ENCODE results near the gene NAT14. TPM values are rescaled to one million over a fixed set of nuclear protein-coding genes. Genes with fewer than 3 reads are reported as not detected.

The NAT14 gene
- total RNA-seq, 1 experiment from 2014 or later: 93.1 TPM

DNA sequence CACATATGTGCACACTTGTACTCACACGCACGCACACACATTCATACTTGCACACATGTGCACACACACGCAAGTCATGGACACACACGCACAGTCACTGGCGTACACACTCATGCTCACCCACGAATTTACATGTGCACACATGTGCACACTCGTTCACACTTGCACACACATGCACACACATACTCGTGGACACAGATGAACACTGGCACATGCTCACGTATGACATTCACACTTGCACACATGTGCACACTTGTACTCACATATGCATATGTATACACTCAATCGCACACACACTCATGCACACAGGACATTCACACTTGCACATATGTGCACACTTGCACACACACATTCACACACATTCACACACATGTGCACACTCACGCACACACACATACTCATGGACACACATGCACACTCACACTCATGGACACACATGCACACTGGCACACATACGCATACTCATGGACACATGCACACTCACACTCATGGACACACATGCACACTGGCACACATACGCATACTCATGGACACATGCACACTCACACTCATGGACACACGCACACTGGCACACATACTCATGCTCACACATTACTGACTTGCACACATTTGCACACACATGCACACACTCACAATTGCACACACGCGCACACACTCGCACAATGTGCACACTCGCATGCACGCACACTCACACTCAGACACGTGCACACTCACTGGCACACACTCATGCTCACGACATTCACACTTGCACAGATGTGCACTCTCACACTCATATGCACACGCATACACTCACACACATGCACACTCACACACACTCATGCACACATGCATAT lies 42.4 kb downstream of the NAT14 start:
- in situ Hi-C loops (cut with HindIII; ENCODE audit: low pct_unique_long_range_greater_than_20kb, low sequenced_read_pairs) (no loop called here), intact Hi-C loops (cut with micrococcal nuclease; ENCODE audit: unreplicated experiment) (no loop called here)
- ATAC-seq (no peak), DNase-seq (ENCODE audit: low read depth, low spot score) (no peak)
- POLR2A ChIA-PET: interaction anchor here (0.5 kb wide), 1 partner anchor 97 kb away, joined by 4 read pairs; the partner anchor contains the start of gene ZNF784
- TF ChIP-seq, protein P1, sequence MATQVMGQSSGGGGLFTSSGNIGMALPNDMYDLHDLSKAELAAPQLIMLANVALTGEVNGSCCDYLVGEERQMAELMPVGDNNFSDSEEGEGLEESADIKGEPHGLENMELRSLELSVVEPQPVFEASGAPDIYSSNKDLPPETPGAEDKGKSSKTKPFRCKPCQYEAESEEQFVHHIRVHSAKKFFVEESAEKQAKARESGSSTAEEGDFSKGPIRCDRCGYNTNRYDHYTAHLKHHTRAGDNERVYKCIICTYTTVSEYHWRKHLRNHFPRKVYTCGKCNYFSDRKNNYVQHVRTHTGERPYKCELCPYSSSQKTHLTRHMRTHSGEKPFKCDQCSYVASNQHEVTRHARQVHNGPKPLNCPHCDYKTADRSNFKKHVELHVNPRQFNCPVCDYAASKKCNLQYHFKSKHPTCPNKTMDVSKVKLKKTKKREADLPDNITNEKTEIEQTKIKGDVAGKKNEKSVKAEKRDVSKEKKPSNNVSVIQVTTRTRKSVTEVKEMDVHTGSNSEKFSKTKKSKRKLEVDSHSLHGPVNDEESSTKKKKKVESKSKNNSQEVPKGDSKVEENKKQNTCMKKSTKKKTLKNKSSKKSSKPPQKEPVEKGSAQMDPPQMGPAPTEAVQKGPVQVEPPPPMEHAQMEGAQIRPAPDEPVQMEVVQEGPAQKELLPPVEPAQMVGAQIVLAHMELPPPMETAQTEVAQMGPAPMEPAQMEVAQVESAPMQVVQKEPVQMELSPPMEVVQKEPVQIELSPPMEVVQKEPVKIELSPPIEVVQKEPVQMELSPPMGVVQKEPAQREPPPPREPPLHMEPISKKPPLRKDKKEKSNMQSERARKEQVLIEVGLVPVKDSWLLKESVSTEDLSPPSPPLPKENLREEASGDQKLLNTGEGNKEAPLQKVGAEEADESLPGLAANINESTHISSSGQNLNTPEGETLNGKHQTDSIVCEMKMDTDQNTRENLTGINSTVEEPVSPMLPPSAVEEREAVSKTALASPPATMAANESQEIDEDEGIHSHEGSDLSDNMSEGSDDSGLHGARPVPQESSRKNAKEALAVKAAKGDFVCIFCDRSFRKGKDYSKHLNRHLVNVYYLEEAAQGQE (IDR thresholded peaks at IDR 0.05; ENCODE audit: insufficient read depth in 1 of 2, low read depth in 2 of 2, low read length in 1 of 2): no peak
- TF ChIP-seq TCF7L2 (IDR thresholded peaks at IDR 0.05; ENCODE audit: low read depth, low read length) (no peak), POLR2AphosphoS5 (IDR thresholded peaks at IDR 0.05; ENCODE audit: low read depth, low read length) (no peak), SIN3A (IDR thresholded peaks at IDR 0.05; ENCODE audit: borderline replicate concordance, insufficient read depth, low read depth, low read length) (no peak)
- TF ChIP-seq, protein P2, sequence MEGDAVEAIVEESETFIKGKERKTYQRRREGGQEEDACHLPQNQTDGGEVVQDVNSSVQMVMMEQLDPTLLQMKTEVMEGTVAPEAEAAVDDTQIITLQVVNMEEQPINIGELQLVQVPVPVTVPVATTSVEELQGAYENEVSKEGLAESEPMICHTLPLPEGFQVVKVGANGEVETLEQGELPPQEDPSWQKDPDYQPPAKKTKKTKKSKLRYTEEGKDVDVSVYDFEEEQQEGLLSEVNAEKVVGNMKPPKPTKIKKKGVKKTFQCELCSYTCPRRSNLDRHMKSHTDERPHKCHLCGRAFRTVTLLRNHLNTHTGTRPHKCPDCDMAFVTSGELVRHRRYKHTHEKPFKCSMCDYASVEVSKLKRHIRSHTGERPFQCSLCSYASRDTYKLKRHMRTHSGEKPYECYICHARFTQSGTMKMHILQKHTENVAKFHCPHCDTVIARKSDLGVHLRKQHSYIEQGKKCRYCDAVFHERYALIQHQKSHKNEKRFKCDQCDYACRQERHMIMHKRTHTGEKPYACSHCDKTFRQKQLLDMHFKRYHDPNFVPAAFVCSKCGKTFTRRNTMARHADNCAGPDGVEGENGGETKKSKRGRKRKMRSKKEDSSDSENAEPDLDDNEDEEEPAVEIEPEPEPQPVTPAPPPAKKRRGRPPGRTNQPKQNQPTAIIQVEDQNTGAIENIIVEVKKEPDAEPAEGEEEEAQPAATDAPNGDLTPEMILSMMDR (IDR thresholded peaks at IDR 0.05): no peak
- Histone ChIP-seq H3K27me3 (ENCODE audit: control insufficient read depth, insufficient read depth, low read length) (no peaks in the 10 kb centered on the region), H3K9me3 (ENCODE audit: control insufficient read depth, insufficient read depth, low read depth, low read length) (no peaks in the 10 kb centered on the region), H3K4me1 (ENCODE audit: control insufficient read depth, insufficient read depth, low read length) (peaks cover 20% of the 10 kb centered on the region), H3K4me3 (ENCODE audit: low read depth in 2 of 2, low read length in 2 of 2) (no peak overlapping the region), H3K36me3 (ENCODE audit: control insufficient read depth, insufficient read depth, low read length) (no peaks in the 10 kb centered on the region), H3K27ac (ENCODE audit: low read length) (no peak overlapping the region)
- no TSS peak for BruUV-seq (replicated peaks)
- CTCF ChIA-PET: no interaction called here

- H3K9me3 ChIP-seq (ENCODE audit: control insufficient read depth, insufficient read depth, low read depth, low read length): no peaks in the 10 kb centered on the region
These were observed 43.2 kb downstream of the NAT14 start for GRCh38 chr19:55528030-55528803.

More at GRCh38 chr19:55528030-55528803, 43.2 kb downstream of the NAT14 start:
- no TSS peak for BruUV-seq (replicated peaks)
- intact Hi-C loops (cut with micrococcal nuclease; ENCODE audit: unreplicated experiment): no loop called here
- Histone ChIP-seq H3K4me3 (ENCODE audit: low read depth in 2 of 2, low read length in 2 of 2) (no peak overlapping the region), H3K27me3 (ENCODE audit: control insufficient read depth, insufficient read depth, low read length) (no peaks in the 10 kb centered on the region), H3K36me3 (ENCODE audit: control insufficient read depth, insufficient read depth, low read length) (no peaks in the 10 kb centered on the region), H3K4me1 (ENCODE audit: control insufficient read depth, insufficient read depth, low read length) (peaks cover 20% of the 10 kb centered on the region), H3K27ac (ENCODE audit: low read length) (no peak overlapping the region)
- POLR2A ChIA-PET: interaction anchor here (0.5 kb wide), 1 partner anchor 96 kb away, joined by 4 read pairs; the partner anchor contains the start of gene ZNF784
- ATAC-seq: no peak
- CTCF ChIA-PET: no interaction called here
- in situ Hi-C loops (cut with HindIII; ENCODE audit: low pct_unique_long_range_greater_than_20kb, low sequenced_read_pairs): no loop called here
- no peak for TF ChIP-seq TCF7L2 (IDR thresholded peaks at IDR 0.05; ENCODE audit: low read depth, low read length)
- TF ChIP-seq SIN3A (IDR thresholded peaks at IDR 0.05; ENCODE audit: borderline replicate concordance, insufficient read depth, low read depth, low read length): no peak
- no peak for TF ChIP-seq POLR2AphosphoS5 (IDR thresholded peaks at IDR 0.05; ENCODE audit: low read depth, low read length)
- TF ChIP-seq, protein P2 (IDR thresholded peaks at IDR 0.05): no peak
- TF ChIP-seq, protein P1 (IDR thresholded peaks at IDR 0.05; ENCODE audit: insufficient read depth in 1 of 2, low read depth in 2 of 2, low read length in 1 of 2): no peak
- DNase-seq (ENCODE audit: low read depth, low spot score): no peak

All from Panc1 (cell line).